Trophoblast cell (in vitro differentiated cells and primary cell): ENCODE results near the gene SLC16A8.

Experiments used
- DNase-seq, 2 donors: peaks; one replicate each; pipeline ENCODE4 v3.0.0-alpha.2; 2016
- H2AFZ ChIP-seq: 2 replicates; pipeline ENCODE4 v1.6.1; 2013; ENCODE audit warnings: low read length, moderate library complexity, mild to moderate bottlenecking; ENCODE audit not compliant: insufficient read depth, poor library complexity
- H2AK5ac ChIP-seq: 2 replicates; pipeline ENCODE4 v1.6.1; 2013; ENCODE audit warnings: mild to moderate bottlenecking, low read length
- H2BK120ac ChIP-seq: 2 replicates; pipeline ENCODE4 v1.6.1; 2013; ENCODE audit warnings: low read length, mild to moderate bottlenecking, moderate library complexity; ENCODE audit not compliant: insufficient read depth, poor library complexity
- H2BK12ac ChIP-seq: 2 replicates; pipeline ENCODE4 v1.6.1; 2013; ENCODE audit warnings: mild to moderate bottlenecking, low read length, moderate library complexity
- H2BK5ac ChIP-seq: 2 replicates; pipeline ENCODE4 v1.6.1; 2013; ENCODE audit warnings: low read length, low read depth, moderate library complexity, mild to moderate bottlenecking; ENCODE audit not compliant: poor library complexity
- H3K14ac ChIP-seq: 2 replicates; pipeline ENCODE4 v1.6.1; 2013; ENCODE audit warnings: mild to moderate bottlenecking, low read length
- H3K18ac ChIP-seq: 2 replicates; pipeline ENCODE4 v1.6.1; 2013; ENCODE audit warnings: mild to moderate bottlenecking, low read length
- H3K23ac ChIP-seq: 2 replicates; pipeline ENCODE4 v1.6.1; 2013; ENCODE audit warnings: low read length
- H3K27ac ChIP-seq: 2 replicates; pipeline ENCODE4 v1.5.1; 2013; ENCODE audit warnings: low read depth, mild to moderate bottlenecking, inconsistent platforms, low read length, moderate library complexity
- H3K27me3 ChIP-seq: 2 replicates; pipeline ENCODE4 v1.6.1; 2013; ENCODE audit warnings: inconsistent platforms, mild to moderate bottlenecking, low read length, moderate library complexity; ENCODE audit not compliant: insufficient read depth
- H3K36me3 ChIP-seq, 2 experiments: 1 replicate in 1 of 2; 2 replicates in 1 of 2; pipeline ENCODE4 v1.6.1; 2013; ENCODE audit warnings: low read length in 2 of 2, mild to moderate bottlenecking in 2 of 2, moderate library complexity in 1 of 2; ENCODE audit not compliant: insufficient read depth in 2 of 2, control insufficient read depth in 1 of 2
- H3K4ac ChIP-seq: 2 replicates; pipeline ENCODE4 v1.6.1; 2013; ENCODE audit warnings: low read depth, mild to moderate bottlenecking, low read length, moderate library complexity
- H3K4me1 ChIP-seq, 2 experiments: 1 replicate in 1 of 2; 2 replicates in 1 of 2; pipeline ENCODE4 v1.6.1; 2013; ENCODE audit warnings: low read length in 2 of 2, mild to moderate bottlenecking in 2 of 2, moderate library complexity in 1 of 2; ENCODE audit not compliant: insufficient read depth in 2 of 2, control insufficient read depth in 1 of 2
- H3K4me2 ChIP-seq: 2 replicates; pipeline ENCODE4 v1.6.1; 2013; ENCODE audit warnings: inconsistent platforms, mild to moderate bottlenecking, low read length, moderate library complexity
- H3K4me3 ChIP-seq: 2 replicates; pipeline ENCODE4 v1.5.1; 2013; ENCODE audit warnings: mild to moderate bottlenecking, low read depth, low read length, inconsistent platforms
- H3K79me1 ChIP-seq: one replicate; pipeline ENCODE4 v1.6.1; 2013; ENCODE audit warnings: low read length
- H3K79me2 ChIP-seq: 2 replicates; pipeline ENCODE4 v1.6.1; 2013; ENCODE audit warnings: low read length, mild to moderate bottlenecking; ENCODE audit not compliant: control insufficient read depth, insufficient read depth, poor library complexity
- H3K9ac ChIP-seq: 2 replicates; pipeline ENCODE4 v1.6.1; 2013; ENCODE audit warnings: mild to moderate bottlenecking, low read length
- H3K9me3 ChIP-seq: 2 replicates; pipeline ENCODE4 v1.6.1; 2013; ENCODE audit warnings: low read depth, mild to moderate bottlenecking, control low read depth, inconsistent platforms, low read length; ENCODE audit not compliant: insufficient read depth
- H4K12ac ChIP-seq: 2 replicates; pipeline ENCODE4 v1.6.1; 2013; ENCODE audit warnings: low read depth, mild to moderate bottlenecking, low read length, moderate library complexity
- H4K8ac ChIP-seq: 2 replicates; pipeline ENCODE4 v1.6.1; 2013; ENCODE audit warnings: low read depth, mild to moderate bottlenecking, low read length, moderate library complexity
- H4K91ac ChIP-seq: one replicate; pipeline ENCODE4 v1.6.1; 2013; ENCODE audit warnings: low read depth, mild to moderate bottlenecking, low read length, moderate library complexity
- WGBS: extraction: QIAGEN DNeasy Blood & Tissue Kit; methylation state at CpG from one replicate; pipeline ENCODE4 v1.1.7; 2013; ENCODE audit warnings: missing lambda C conversion rate; ENCODE audit not compliant: insufficient read length, insufficient coverage; ENCODE audit errors: extremely low coverage; 5-methylcytosine and 5-hydroxymethylcytosine counted together

The SLC16A8 gene

GRCh38 chr22:38108561-38109319 is 24.8 kb upstream of the SLC16A8 start:
- H2BK12ac ChIP-seq: no peak overlapping the region
- no peak overlapping the region for H3K4ac ChIP-seq
- no peak overlapping the region for H2BK120ac ChIP-seq
- no peak overlapping the region for H3K9ac ChIP-seq
- H3K79me1 ChIP-seq: no peaks in the 10 kb centered on the region
- no peak overlapping the region for H4K8ac ChIP-seq
- no peak overlapping the region for H3K18ac ChIP-seq
- no peaks in the 10 kb centered on the region for H3K36me3 ChIP-seq
- no peak overlapping the region for H2BK5ac ChIP-seq
- no peaks in the 10 kb centered on the region for H3K27me3 ChIP-seq
- no peaks in the 10 kb centered on the region for H3K79me2 ChIP-seq
- no peaks in the 10 kb centered on the region for H3K4me1 ChIP-seq
- H3K4me3 ChIP-seq: no peak overlapping the region
- H3K4me2 ChIP-seq: no peak overlapping the region
- DNase-seq: peak in 1 of 2 donors; percentile 23
- no CpG with 5 or more reads among the region's 15 CpGs for WGBS
- H3K27ac ChIP-seq: no peak overlapping the region
- no peak overlapping the region for H2AK5ac ChIP-seq
- no peak overlapping the region for H3K23ac ChIP-seq
- H3K9me3 ChIP-seq: no peaks in the 10 kb centered on the region
- no peak overlapping the region for H2AFZ ChIP-seq
- no peak overlapping the region for H4K91ac ChIP-seq
- H4K12ac ChIP-seq: no peak overlapping the region
- no peak overlapping the region for H3K14ac ChIP-seq

- Histone ChIP-seq H3K4me1 (no peaks in the 10 kb centered on the region), H3K18ac (no peak overlapping the region), H3K27ac (no peak overlapping the region), H2BK5ac (no peak overlapping the region), H3K36me3 (no peaks in the 10 kb centered on the region), H3K4me2 (no peak overlapping the region), H2BK120ac (no peak overlapping the region), H3K9ac (no peak overlapping the region), H3K9me3 (no peaks in the 10 kb centered on the region), H3K79me2 (no peaks in the 10 kb centered on the region), H2AK5ac (no peak overlapping the region), H3K79me1 (no peaks in the 10 kb centered on the region), H3K4ac (no peak overlapping the region), H3K23ac (no peak overlapping the region), H2AFZ (no peak overlapping the region), H4K8ac (no peak overlapping the region), H2BK12ac (no peak overlapping the region), H3K4me3 (no peak overlapping the region), H4K12ac (no peak overlapping the region), H3K14ac (no peak overlapping the region), H3K27me3 (no peaks in the 10 kb centered on the region), H4K91ac (no peak overlapping the region)
- peak; percentile 64 to 78 for DNase-seq
- WGBS: no CpG with 5 or more reads among the region's 17 CpGs
Measured at GRCh38 chr22:38107692-38108515, 23.9 kb upstream of the SLC16A8 start.

DNA sequence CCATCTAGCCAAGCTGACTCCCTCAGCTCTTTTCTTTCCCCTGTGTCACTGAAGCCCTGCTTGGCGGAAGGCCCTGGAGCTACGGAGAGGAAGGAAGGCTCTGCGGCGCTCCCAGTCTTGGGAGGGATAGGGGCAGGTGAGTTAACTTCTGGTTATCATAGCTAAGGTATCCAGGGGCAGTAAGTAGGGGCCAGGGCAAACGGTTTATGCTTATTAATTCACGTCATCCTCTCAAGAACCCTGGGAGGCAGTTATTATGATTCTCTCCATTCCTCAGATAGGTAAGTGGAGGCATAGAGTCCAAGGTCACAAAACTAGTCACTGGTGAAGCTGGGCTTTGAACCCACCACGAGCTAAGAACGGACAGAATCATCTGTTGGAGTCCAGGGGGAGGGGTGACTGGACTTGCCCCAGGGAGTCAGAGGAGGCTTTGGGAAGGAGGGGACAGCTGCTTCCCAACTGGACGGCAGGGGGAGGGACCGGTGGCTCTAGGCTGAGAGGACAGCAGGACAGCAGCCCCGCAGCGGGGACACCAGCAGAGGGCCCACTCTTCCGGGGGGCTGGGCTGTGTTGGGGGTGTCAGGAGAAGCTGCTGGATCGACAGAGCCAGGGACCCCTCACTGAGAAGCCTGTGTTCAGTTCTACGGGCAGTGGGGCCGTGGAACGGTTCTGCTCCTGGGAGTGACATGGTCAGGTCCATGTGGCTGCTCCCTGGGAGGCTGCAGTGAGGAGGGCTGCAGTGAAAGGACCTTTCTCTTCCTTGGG is 23.0 kb upstream of the SLC16A8 start:
- H4K91ac ChIP-seq: no peak overlapping the region
- H2AK5ac ChIP-seq: no peak overlapping the region
- H3K4me3 ChIP-seq: no peak overlapping the region
- no peaks in the 10 kb centered on the region for H3K36me3 ChIP-seq
- no peaks in the 10 kb centered on the region for H3K79me1 ChIP-seq
- no peak overlapping the region for H4K8ac ChIP-seq
- WGBS: no CpG with 5 or more reads among the region's 17 CpGs
- no peak overlapping the region for H3K4ac ChIP-seq
- DNase-seq: peak; percentile 91
- H2BK12ac ChIP-seq: no peak overlapping the region
- H3K79me2 ChIP-seq: no peaks in the 10 kb centered on the region
- no peaks in the 10 kb centered on the region for H3K27me3 ChIP-seq
- no peaks in the 10 kb centered on the region for H3K4me1 ChIP-seq
- no peak overlapping the region for H3K23ac ChIP-seq
- no peak overlapping the region for H2BK120ac ChIP-seq
- no peak overlapping the region for H4K12ac ChIP-seq
- no peak overlapping the region for H3K18ac ChIP-seq
- H3K9me3 ChIP-seq: no peaks in the 10 kb centered on the region
- no peak overlapping the region for H2AFZ ChIP-seq
- no peak overlapping the region for H3K4me2 ChIP-seq
- H3K27ac ChIP-seq: no peak overlapping the region
- no peak overlapping the region for H3K9ac ChIP-seq
- H3K14ac ChIP-seq: no peak overlapping the region
- H2BK5ac ChIP-seq: no peak overlapping the region

DNA sequence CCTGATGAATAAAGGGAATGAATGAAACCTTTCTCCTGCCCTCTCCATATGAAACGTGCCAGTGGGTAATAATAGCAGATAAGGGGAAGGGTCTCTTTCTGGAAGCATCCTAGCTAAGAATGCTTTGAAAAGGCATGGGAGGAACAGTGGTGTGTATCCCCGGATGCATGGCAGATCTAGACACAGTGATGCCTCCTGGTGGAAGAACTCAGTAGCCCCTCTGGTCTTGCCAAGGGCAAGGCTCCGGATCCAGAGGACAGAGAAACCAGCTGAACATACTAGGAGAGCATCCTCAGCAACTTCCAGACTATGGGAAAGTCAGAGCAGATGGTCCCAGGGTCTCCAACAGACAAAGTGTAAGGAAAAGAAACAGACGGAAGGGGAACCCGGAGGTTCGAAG is 20.1 kb upstream of the SLC16A8 start:
- Histone ChIP-seq H3K36me3 (no peaks in the 10 kb centered on the region), H4K12ac (no peak overlapping the region), H2AK5ac (no peak overlapping the region), H3K9me3 (no peaks in the 10 kb centered on the region), H3K14ac (no peak overlapping the region), H4K8ac (no peak overlapping the region), H2AFZ (no peak overlapping the region), H3K18ac (no peak overlapping the region), H3K4me2 (no peak overlapping the region), H3K4me3 (no peak overlapping the region), H3K9ac (no peak overlapping the region), H3K79me1 (no peaks in the 10 kb centered on the region), H2BK5ac (no peak overlapping the region), H3K4me1 (no peaks in the 10 kb centered on the region), H3K27ac (no peak overlapping the region), H2BK120ac (no peak overlapping the region), H3K23ac (no peak overlapping the region), H3K4ac (no peak overlapping the region), H3K27me3 (no peaks in the 10 kb centered on the region), H2BK12ac (no peak overlapping the region), H3K79me2 (no peaks in the 10 kb centered on the region), H4K91ac (no peak overlapping the region)
- no CpG with 5 or more reads among the region's 6 CpGs for WGBS
- DNase-seq: peak in 1 of 2 donors; percentile 38
